H1 (cell line): ENCODE measurements around the gene ACSL4. TPM values are rescaled to one million over a fixed set of nuclear protein-coding genes. Genes with fewer than 3 reads are reported as not detected.

ENCODE experiments used
- CTCF ChIA-PET: fragments of 300-600 bp; sonication (Branson Sonifier 250); formaldehyde crosslinking; loops from one replicate; lab custom pipeline; 2021; ENCODE audit not compliant: partially characterized antibody; lab: Charles Lee
- POLR2A ChIA-PET: fragments of 300-600 bp; sonication (Branson Sonifier 250); formaldehyde crosslinking; loops from one replicate; lab custom pipeline; 2021; ENCODE audit warnings: inconsistent platforms; ENCODE audit not compliant: partially characterized antibody; lab: Charles Lee
- DNase-seq, 2 experiments: peaks; one replicate each; pipeline versions ENCODE4 v3.0.0 to v3.0.0-alpha.2; 2010 to 2022; ENCODE audit warnings: low spot score in 2 of 2, low read depth in 1 of 2, mixed read lengths in 1 of 2
- FAIRE-seq: peaks from 2 replicates; lab custom pipeline; 2011; peaks lifted over from hg19 to GRCh38; lab: Jason Lieb, UNC
- H2AFZ ChIP-seq: 2 replicates; pipeline ENCODE4 v1.8.1; 2012; ENCODE audit warnings: low read length, inconsistent platforms
- H2AK5ac ChIP-seq: 2 replicates; pipeline ENCODE4 v1.6.1; 2013; ENCODE audit warnings: low read depth, low read length
- H2BK120ac ChIP-seq: replicated peaks from 2 replicates; pipeline ENCODE3; 2013; ENCODE audit warnings: low read depth, low read length, inconsistent platforms
- H2BK12ac ChIP-seq: 2 replicates; pipeline ENCODE4 v1.6.1; 2013; ENCODE audit warnings: low read depth, low read length
- H2BK15ac ChIP-seq: 2 replicates; pipeline ENCODE4 v1.6.1; 2013; ENCODE audit warnings: low read length
- H2BK20ac ChIP-seq: 2 replicates; pipeline ENCODE4 v1.6.1; 2013; ENCODE audit warnings: low read length
- H2BK5ac ChIP-seq: 2 replicates; pipeline ENCODE4 v1.6.1; 2013; ENCODE audit warnings: low read depth, low read length
- H3K14ac ChIP-seq: 2 replicates; pipeline ENCODE4 v1.6.1; 2013; ENCODE audit warnings: inconsistent platforms; ENCODE audit not compliant: insufficient read length
- H3K18ac ChIP-seq: 2 replicates; pipeline ENCODE4 v1.6.1; 2013; ENCODE audit warnings: low read length; ENCODE audit errors: extremely low read depth
- H3K23ac ChIP-seq: 2 replicates; pipeline ENCODE4 v1.6.1; 2013; ENCODE audit warnings: inconsistent platforms; ENCODE audit not compliant: insufficient read length
- H3K23me2 ChIP-seq: 2 replicates; pipeline ENCODE4 v1.6.1; 2013; ENCODE audit warnings: low read depth, low read length
- H3K27ac ChIP-seq: 2 replicates; pipeline ENCODE4 v1.6.1; 2011; ENCODE audit warnings: low read depth, low read length, inconsistent platforms
- H3K27me3 ChIP-seq, 4 experiments: replicated peaks in 1 of 4; 1 replicate in 1 of 4; 2 replicates in 3 of 4; pipeline versions ENCODE4 v1.6.1 to v1.8.1; 2011 to 2013; ENCODE audit warnings: low read length in 3 of 4, mild to moderate bottlenecking in 3 of 4, inconsistent platforms in 2 of 4, mixed read lengths in 2 of 4, moderate library complexity in 1 of 4; ENCODE audit not compliant: control insufficient read depth in 3 of 4, insufficient read depth in 3 of 4; ENCODE audit errors: extremely low read depth in 1 of 4
- H3K36me3 ChIP-seq, 4 experiments: 2 replicates each; pipeline versions ENCODE4 v1.6.1 to v1.8.1; 2011 to 2013; ENCODE audit warnings: mild to moderate bottlenecking in 4 of 4, low read length in 3 of 4, moderate library complexity in 2 of 4, control low read depth in 1 of 4, inconsistent platforms in 1 of 4; ENCODE audit not compliant: insufficient read depth in 4 of 4, control insufficient read depth in 2 of 4
- H3K4ac ChIP-seq: replicated peaks from 2 replicates; pipeline ENCODE3; 2013; ENCODE audit warnings: low read length, low read depth, mixed read lengths, inconsistent platforms; ENCODE audit not compliant: insufficient read length
- H3K4me1 ChIP-seq, 4 experiments: replicated peaks in 1 of 4; 1 replicate in 1 of 4; 2 replicates in 3 of 4; pipeline versions ENCODE4 v1.6.1 to v1.8.1; 2011 to 2013; ENCODE audit warnings: low read length in 3 of 4, inconsistent platforms in 2 of 4, mixed read lengths in 1 of 4; ENCODE audit not compliant: insufficient read depth in 4 of 4, control insufficient read depth in 3 of 4
- H3K4me2 ChIP-seq, 2 experiments: 2 replicates each; pipeline versions ENCODE4 v1.6.1 to v1.8.1; 2011 to 2013; ENCODE audit warnings: low read depth in 2 of 2, low read length in 2 of 2, control low read depth in 1 of 2, inconsistent platforms in 1 of 2, mild to moderate bottlenecking in 1 of 2; ENCODE audit not compliant: insufficient read depth in 1 of 2
- H3K4me3 ChIP-seq, 4 experiments: fragments of 200-600, 300-600 bp in 1 of 4; sonication (generic), shearing (Covaris generic), sonication (Bioruptor Twin) in 1 of 4; 2 replicates each; pipeline versions ENCODE4 v1.5.1 to v1.8.1; 2011 to 2016; ENCODE audit warnings: low read length in 4 of 4, low read depth in 3 of 4, control low read depth in 2 of 4, inconsistent platforms in 2 of 4, mild to moderate bottlenecking in 2 of 4, mixed read lengths in 1 of 4, moderate library complexity in 1 of 4; ENCODE audit not compliant: insufficient read depth in 2 of 4; ENCODE audit errors: extremely low read depth in 1 of 4
- H3K56ac ChIP-seq: replicated peaks from 2 replicates; pipeline ENCODE3; 2013; ENCODE audit warnings: low read depth, mild to moderate bottlenecking, mixed read lengths, low read length, inconsistent platforms; ENCODE audit not compliant: insufficient read length
- H3K79me1 ChIP-seq: 2 replicates; pipeline ENCODE4 v1.6.1; 2013; ENCODE audit warnings: low read depth, low read length, control low read depth
- H3K79me2 ChIP-seq, 2 experiments: 2 replicates each; pipeline versions ENCODE4 v1.6.1 to v1.8.1; 2012 to 2013; ENCODE audit warnings: low read length in 2 of 2, mild to moderate bottlenecking in 2 of 2, inconsistent platforms in 1 of 2; ENCODE audit not compliant: insufficient read depth in 2 of 2, control insufficient read depth in 1 of 2
- H3K9ac ChIP-seq, 4 experiments: replicated peaks in 1 of 4; 1 replicate in 1 of 4; 2 replicates in 3 of 4; pipeline versions ENCODE4 v1.6.1 to v1.8.1; 2011 to 2013; ENCODE audit warnings: low read depth in 3 of 4, low read length in 3 of 4, control low read depth in 2 of 4, mild to moderate bottlenecking in 2 of 4, moderate library complexity in 2 of 4, inconsistent platforms in 1 of 4; ENCODE audit errors: extremely low read depth in 1 of 4
- H3K9me3 ChIP-seq, 2 experiments: 2 replicates each; pipeline versions ENCODE4 v1.6.1 to v1.8.1; 2012 to 2013; ENCODE audit warnings: mild to moderate bottlenecking in 2 of 2, moderate library complexity in 2 of 2, control low read depth in 1 of 2, inconsistent platforms in 1 of 2, low read depth in 1 of 2, low read length in 1 of 2, mixed read lengths in 1 of 2; ENCODE audit not compliant: insufficient read depth in 2 of 2
- H4K20me1 ChIP-seq, 2 experiments: replicated peaks in 1 of 2; 2 replicates each; pipeline versions ENCODE3 to v1.8.1; 2011 to 2013; ENCODE audit warnings: inconsistent platforms in 2 of 2, low read length in 2 of 2, mild to moderate bottlenecking in 1 of 2; ENCODE audit not compliant: insufficient read depth in 2 of 2, control insufficient read depth in 1 of 2
- H4K5ac ChIP-seq: 2 replicates; pipeline ENCODE4 v1.6.1; 2013; ENCODE audit warnings: low read length, low read depth, mixed read lengths, inconsistent platforms; ENCODE audit not compliant: insufficient read length
- H4K8ac ChIP-seq: 2 replicates; pipeline ENCODE4 v1.8.0; 2013; ENCODE audit warnings: mild to moderate bottlenecking, moderate library complexity, low read length, inconsistent platforms; ENCODE audit not compliant: insufficient read depth; ENCODE audit errors: extremely low read depth
- H4K91ac ChIP-seq: replicated peaks from 2 replicates; pipeline ENCODE3; 2013; ENCODE audit warnings: low read length, mixed read lengths, inconsistent platforms; ENCODE audit not compliant: insufficient read length
- ATF2 ChIP-seq: IDR thresholded peaks from 2 replicates; pipeline ENCODE4 v1.6.1; 2012; ENCODE audit warnings: low read length, inconsistent platforms
- BCL11A ChIP-seq, 2 experiments: IDR thresholded peaks; one replicate each; pipeline ENCODE4 v1.6.1; 2011; ENCODE audit warnings: low read depth in 2 of 2, low read length in 2 of 2, mild to moderate bottlenecking in 2 of 2
- CBX8 ChIP-seq: fragments of 300-800, 300-1000 bp; sonication (generic); IDR thresholded peaks from 2 replicates; pipeline ENCODE4 v1.7.1; 2016; ENCODE audit warnings: low read depth, low read length, borderline replicate concordance
- CHD1 ChIP-seq: IDR thresholded peaks from 2 replicates; pipeline ENCODE4 v1.6.1; 2012; ENCODE audit warnings: low read depth, low read length, improper control_type of control experiment
- CREB1 ChIP-seq: IDR thresholded peaks from 2 replicates; pipeline ENCODE4 v1.6.1; 2012; ENCODE audit warnings: inconsistent platforms
- EP300 ChIP-seq, 2 experiments: IDR thresholded peaks; 1 replicate in 1 of 2; 2 replicates in 1 of 2; pipeline ENCODE4 v1.6.1; 2011 to 2012; ENCODE audit warnings: low read depth in 2 of 2, low read length in 2 of 2, mild to moderate bottlenecking in 2 of 2, borderline replicate concordance in 1 of 2, inconsistent platforms in 1 of 2, moderate library complexity in 1 of 2
- EZH2 ChIP-seq: fragments of 200-600 bp; sonication (generic); IDR thresholded peaks from 2 replicates; pipeline ENCODE4 v1.7.1; 2012; ENCODE audit warnings: low read depth, mild to moderate bottlenecking, moderate library complexity, low read length, inconsistent platforms; ENCODE audit not compliant: severe bottlenecking
- RAD21 ChIP-seq, 2 experiments: IDR thresholded peaks in 1 of 2; conservative IDR thresholded peaks in 1 of 2; 2 replicates each; pipeline ENCODE4 v1.6.1; 2011; ENCODE audit warnings: low read depth in 2 of 2, low read length in 2 of 2, improper control_type of control experiment in 1 of 2, inconsistent platforms in 1 of 2, mild to moderate bottlenecking in 1 of 2, moderate library complexity in 1 of 2
- SIX5 ChIP-seq: IDR thresholded peaks from 2 replicates; pipeline ENCODE4 v1.6.1; 2011; ENCODE audit warnings: mild to moderate bottlenecking, low read depth, low read length
- SP2 ChIP-seq: IDR thresholded peaks from 2 replicates; pipeline ENCODE4 v1.6.1; 2012; ENCODE audit warnings: mild to moderate bottlenecking, low read length, inconsistent platforms
- SRF ChIP-seq: IDR thresholded peaks from 2 replicates; pipeline ENCODE4 v1.6.1; 2011; ENCODE audit warnings: mild to moderate bottlenecking, low read depth, low read length, moderate library complexity
- TBP ChIP-seq: IDR thresholded peaks from 2 replicates; pipeline ENCODE4 v1.6.1; 2011; ENCODE audit warnings: low read depth, low read length, improper control_type of control experiment
- WGBS, 2 experiments: shearing (Covaris generic) in 1 of 2; methylation state at CpG; one replicate each; pipeline versions ENCODE4 v1.1.6 to v1.1.7; 2013 to 2015; ENCODE audit warnings: low lambda C conversion rate in 2 of 2, mixed read lengths in 2 of 2, inconsistent platforms in 1 of 2, low coverage in 1 of 2, missing lambda C conversion rate in 1 of 2; ENCODE audit not compliant: insufficient replicate concordance in 2 of 2, insufficient coverage in 1 of 2, insufficient read length in 1 of 2; ENCODE audit errors: extremely low coverage in 1 of 2, missing lambda C conversion rate in 1 of 2; 5-methylcytosine and 5-hydroxymethylcytosine counted together
- polyA plus RNA-seq, 7 experiments: library from polyadenylated mRNA; depleted of rRNA in 3 of 7; stranded (reverse) in 5 of 7; unstranded in 2 of 7; fragments of >200 nt in 5 of 7; fragments of 200-250 nt in 2 of 7; gene quantifications; 1 replicate in 5 of 7; 2 replicates in 1 of 7; 4 replicates in 1 of 7; pipeline versions ENCODE4 v1.2.1 to v1.2.3, GENCODE V29; 2011 to 2013; ENCODE audit warnings: missing spikeins in 2 of 7, mixed read lengths in 2 of 7
- total RNA-seq: library from RNA; stranded (reverse); fragmentation: NEBNext Ultra II Directional; extraction: Animal tissue kit (Norgen Biotek cat#: 25700); gene quantifications from 2 replicates; pipeline ENCODE4 v1.2.1, GENCODE V29; 2021
- TF ChIP-seq, protein P1 (sequence below): IDR thresholded peaks from 2 replicates; pipeline ENCODE4 v1.6.1; 2011; ENCODE audit warnings: low read depth, mild to moderate bottlenecking, low read length; ENCODE audit not compliant: insufficient read depth

ACSL4 gene
- total and polyA plus RNA-seq, 2 of the 8 experiments (the other 6 are each of a cell fraction or from before 2014, with no cell fraction given): 11.3 to 47.0 TPM

DNA sequence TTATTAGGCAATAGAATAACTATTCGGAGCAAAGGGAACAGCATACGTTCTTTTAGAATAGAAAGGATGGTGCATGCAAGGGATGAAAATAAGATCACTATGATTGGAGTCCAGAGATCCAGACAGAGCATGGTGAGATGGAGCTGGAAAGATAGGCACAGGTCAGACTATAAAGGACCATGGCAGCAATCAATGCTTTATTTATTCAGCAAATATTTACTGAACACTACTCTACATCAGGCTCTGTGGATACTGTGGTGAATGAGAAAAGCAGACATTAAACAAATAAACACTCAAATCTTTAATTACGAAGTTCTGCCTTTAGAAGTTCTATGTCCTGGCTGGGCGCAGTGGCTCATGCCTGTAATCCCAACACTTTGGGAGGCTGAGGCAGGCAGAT is 44.7 kb upstream of the ACSL4 start:
- no peak overlapping the region for H2BK15ac ChIP-seq
- no peak overlapping the region for H3K23ac ChIP-seq
- H4K20me1 ChIP-seq: no peaks in the 10 kb centered on the region
- no peaks in the 10 kb centered on the region for H3K79me2 ChIP-seq
- no peak overlapping the region for H3K56ac ChIP-seq
- no peaks in the 10 kb centered on the region for H3K79me1 ChIP-seq
- H4K5ac ChIP-seq: no peak overlapping the region
- no peak overlapping the region for H4K91ac ChIP-seq
- H2BK20ac ChIP-seq: no peak overlapping the region
- FAIRE-seq: no peak
- no peak overlapping the region for H4K8ac ChIP-seq
- H3K27me3 ChIP-seq: no peaks in the 10 kb centered on the region
- CTCF ChIA-PET: no interaction called here
- DNase-seq: no peak
- no peak overlapping the region for H3K14ac ChIP-seq
- no peak overlapping the region for H3K9ac ChIP-seq
- H3K4me2 ChIP-seq: no peak overlapping the region
- H2BK5ac ChIP-seq: no peak overlapping the region
- H3K4me3 ChIP-seq: no peak overlapping the region
- no peak overlapping the region for H3K27ac ChIP-seq
- H3K9me3 ChIP-seq: no peaks in the 10 kb centered on the region
- H3K18ac ChIP-seq: no peak overlapping the region
- POLR2A ChIA-PET: no interaction called here
- H3K23me2 ChIP-seq: no peaks in the 10 kb centered on the region
- H2BK120ac ChIP-seq: no peak overlapping the region
- WGBS, 2 experiments: 93% methylated on average over 3 of the region's 4 CpGs; no CpG with 5 or more reads in 1 of the 2 experiments
- no peaks in the 10 kb centered on the region for H3K4me1 ChIP-seq
- no peak overlapping the region for H2AFZ ChIP-seq
- no peak overlapping the region for H2AK5ac ChIP-seq
- H2BK12ac ChIP-seq: no peak overlapping the region
- no peak overlapping the region for H3K4ac ChIP-seq
- no peaks in the 10 kb centered on the region for H3K36me3 ChIP-seq
- TF ChIP-seq SRF: no peak
- no peak for TF ChIP-seq EZH2
- TF ChIP-seq SIX5: no peak
- TF ChIP-seq ATF2: no peak
- no peak for TF ChIP-seq SP2
- no peak for TF ChIP-seq RAD21 (IDR thresholded peaks at IDR 0.05 in 1 of 2, conservative IDR thresholded peaks at IDR 0.05 in 1 of 2; ENCODE audit: low read depth in 2 of 2, low read length in 2 of 2)
- no peak for TF ChIP-seq TBP
- TF ChIP-seq EP300 (IDR thresholded peaks at IDR 0.05; ENCODE audit: borderline replicate concordance in 1 of 2, low read depth in 2 of 2, low read length in 2 of 2): no peak
- TF ChIP-seq, protein P1, sequence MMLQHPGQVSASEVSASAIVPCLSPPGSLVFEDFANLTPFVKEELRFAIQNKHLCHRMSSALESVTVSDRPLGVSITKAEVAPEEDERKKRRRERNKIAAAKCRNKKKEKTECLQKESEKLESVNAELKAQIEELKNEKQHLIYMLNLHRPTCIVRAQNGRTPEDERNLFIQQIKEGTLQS: no peak
- no peak for TF ChIP-seq CBX8
- no peak for TF ChIP-seq CREB1
- TF ChIP-seq BCL11A (IDR thresholded peaks at IDR 0.05; ENCODE audit: low read depth in 2 of 2, low read length in 2 of 2): no peak
- TF ChIP-seq CHD1: no peak
